ENCODE results near the gene APOBEC3H.

APOBEC3H gene

GRCh38 chr22:39133871-39134270 lies 36.8 kb downstream of the APOBEC3H start:
- DNase-seq (ENCODE audit: low read depth in 4 of 4, low spot score in 1 of 4) = no peak

- DNase-seq (ENCODE audit: low read depth in 4 of 4, low spot score in 1 of 4) = no peak
These were observed 37.5 kb downstream of the APOBEC3H start for GRCh38 chr22:39134366-39135091.

DNA sequence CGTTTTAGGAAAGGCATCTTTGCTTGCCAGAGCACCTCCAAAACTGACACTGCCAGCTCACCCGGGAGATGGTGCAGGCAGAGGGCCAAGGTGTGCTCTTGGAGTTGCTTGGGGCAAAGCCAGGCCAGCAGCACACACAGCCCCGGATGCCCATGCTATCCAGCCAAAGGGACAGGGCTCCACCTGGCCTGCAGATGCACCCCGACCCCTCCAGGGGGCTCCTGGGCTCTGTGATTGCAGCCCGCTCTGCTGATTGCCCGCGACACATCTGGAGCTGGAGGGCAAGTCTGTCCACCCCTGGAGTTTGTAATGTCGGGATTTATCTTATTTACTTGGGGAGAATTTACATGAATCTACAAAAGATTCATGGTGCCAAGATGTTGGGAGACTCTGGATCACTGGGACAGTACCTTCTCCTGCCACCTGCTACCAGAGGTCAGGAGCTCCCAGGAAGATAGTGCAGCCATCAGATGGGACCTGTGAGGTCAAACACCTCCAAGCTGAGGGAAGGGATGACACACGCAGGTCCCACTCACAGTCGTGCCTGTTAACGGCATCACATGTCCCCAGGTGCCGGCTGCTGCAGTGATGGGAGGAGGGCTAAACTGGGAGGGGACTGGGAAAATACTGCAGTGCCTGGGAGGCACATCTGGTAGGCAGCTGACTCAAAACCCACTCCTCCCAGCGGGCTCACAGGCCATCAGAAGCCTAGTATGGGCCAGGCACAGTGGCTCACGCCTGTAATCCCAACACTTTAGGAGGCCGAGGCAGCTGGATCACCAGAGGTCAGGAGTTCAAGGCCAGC lies 38.2 kb downstream of the APOBEC3H start:
- DNase-seq (ENCODE audit: low read depth in 4 of 4, low spot score in 1 of 4) = peak in 1 of 4 experiments; percentile 16

DNA sequence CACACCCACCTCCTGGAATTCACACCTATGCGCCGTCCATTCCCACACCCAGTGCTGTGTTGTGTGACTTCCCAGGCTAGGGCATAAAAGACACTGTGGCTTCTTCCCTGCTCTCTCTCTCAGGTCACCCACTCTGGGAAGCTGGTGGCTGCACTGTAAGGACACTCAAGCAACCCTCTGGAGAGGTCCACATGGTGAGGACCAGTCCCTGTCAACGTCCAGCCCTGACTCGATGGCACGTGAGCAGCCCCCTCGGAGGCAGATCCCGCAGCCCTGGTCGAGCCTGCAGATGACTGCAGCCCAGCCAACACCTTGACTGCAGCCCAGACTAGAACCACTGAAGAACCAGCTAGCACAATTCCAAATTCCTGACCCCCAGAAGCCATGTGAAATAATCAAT lies 39.3 kb downstream of the APOBEC3H start:
- DNase-seq (ENCODE audit: low read depth in 4 of 4, low spot score in 1 of 4) = no peak

DNA sequence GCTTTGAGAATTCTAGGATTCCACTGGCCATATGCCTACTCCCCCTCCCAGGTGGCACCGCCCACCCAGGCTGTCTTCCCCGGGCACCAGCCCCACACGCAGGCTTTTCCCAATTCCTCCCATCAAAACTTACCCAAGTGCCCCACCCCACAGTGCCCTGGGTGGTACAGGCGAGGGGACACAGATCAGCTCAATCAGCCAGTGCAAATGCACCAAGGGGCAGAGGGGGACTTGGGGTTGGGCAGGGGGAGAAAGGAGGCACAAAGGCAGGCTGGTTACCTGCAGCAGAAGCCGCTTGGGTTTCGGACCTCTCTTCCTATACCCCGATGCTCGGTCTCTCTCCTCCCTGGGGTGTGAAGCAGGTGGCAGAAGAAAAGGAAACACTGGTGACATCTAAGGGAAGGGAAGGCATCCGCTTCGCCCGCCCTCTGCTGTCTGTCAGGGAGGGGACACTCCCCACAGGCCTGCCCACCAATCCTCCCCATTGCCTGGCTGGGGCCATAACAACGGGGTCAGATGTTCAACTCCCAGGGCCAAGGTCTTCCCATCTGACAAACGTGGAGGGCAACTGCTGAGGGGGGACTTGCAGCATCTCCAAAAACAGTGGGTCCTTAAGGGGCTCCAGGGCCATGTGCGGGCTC lies 41.4 kb downstream of the APOBEC3H start:
- no peak for DNase-seq (ENCODE audit: low read depth in 4 of 4, low spot score in 1 of 4)

DNA sequence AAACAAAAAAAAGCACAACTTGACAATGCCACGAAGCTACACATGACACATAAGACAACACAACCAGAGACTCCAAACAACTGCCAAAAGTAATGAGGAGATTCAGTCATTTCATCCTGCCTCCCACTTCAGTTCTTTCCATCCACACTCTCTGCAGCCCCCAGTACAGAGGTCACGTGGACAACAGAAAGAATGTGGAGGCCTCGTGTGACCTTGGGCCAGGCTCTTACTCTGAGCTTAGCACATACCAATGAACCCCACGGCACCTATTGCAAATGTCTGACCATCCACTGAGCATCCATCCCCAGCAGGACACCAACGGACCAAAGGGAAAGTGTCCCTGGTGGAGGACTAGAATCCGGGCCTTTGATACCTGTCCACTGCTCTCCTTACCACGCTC lies 42.9 kb downstream of the APOBEC3H start:
- DNase-seq (ENCODE audit: low read depth in 4 of 4, low spot score in 1 of 4) = no peak

GRCh38 chr22:39142088-39142680 lies 45.1 kb downstream of the APOBEC3H start:
- no peak for DNase-seq (ENCODE audit: low read depth in 4 of 4, low spot score in 1 of 4)

- DNase-seq (ENCODE audit: low read depth in 4 of 4, low spot score in 1 of 4) = peak in 2 of 4 experiments; percentile 33 to 34
These were observed 47.2 kb downstream of the APOBEC3H start for GRCh38 chr22:39144101-39144767.

DNA sequence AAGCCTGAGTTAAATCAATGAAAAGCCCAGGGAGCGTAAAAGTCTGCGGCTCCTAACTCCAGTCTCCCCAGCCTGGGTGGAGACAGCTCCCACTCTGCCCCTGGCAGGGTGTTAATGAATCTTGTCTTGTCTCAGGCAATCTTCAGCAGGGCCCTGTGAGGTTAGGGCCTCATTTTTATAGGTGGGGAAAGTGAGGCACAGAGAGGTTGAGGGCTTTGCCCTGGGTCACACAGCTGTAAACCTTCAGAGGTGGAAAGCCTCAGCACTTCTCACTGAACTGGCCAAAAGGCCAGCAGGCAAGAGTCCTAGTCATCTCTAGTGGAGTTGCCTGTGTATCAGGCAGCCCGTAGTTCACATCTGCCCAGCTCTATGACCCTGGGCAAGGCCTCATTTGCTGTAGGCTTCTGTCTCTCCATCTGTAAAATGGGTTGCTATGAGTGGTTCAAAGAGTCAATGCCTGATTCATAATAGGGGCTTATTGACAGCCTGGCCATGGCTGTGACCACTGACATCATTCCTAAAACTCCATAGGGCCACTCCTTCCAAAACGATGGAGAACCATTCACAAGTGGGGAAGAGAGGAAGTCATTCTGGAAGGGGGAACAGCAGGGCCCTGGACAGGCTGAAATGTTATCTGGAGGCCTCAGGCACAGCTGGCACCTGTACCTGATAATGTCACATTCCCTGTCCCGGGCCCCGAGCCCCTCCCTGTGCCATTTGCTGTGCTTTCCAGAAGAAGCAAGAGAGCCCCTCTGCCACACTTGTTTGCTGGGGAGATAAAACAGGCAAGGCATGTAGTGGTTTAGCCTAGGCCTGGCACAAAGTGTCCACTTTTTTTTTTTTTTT lies 49.4 kb downstream of the APOBEC3H start:
- no peak for DNase-seq (ENCODE audit: low read depth in 4 of 4, low spot score in 1 of 4)

GRCh38 chr22:39147335-39148025 lies 50.4 kb downstream of the APOBEC3H start:
- DNase-seq (ENCODE audit: low read depth in 4 of 4, low spot score in 1 of 4) = no peak

DNA sequence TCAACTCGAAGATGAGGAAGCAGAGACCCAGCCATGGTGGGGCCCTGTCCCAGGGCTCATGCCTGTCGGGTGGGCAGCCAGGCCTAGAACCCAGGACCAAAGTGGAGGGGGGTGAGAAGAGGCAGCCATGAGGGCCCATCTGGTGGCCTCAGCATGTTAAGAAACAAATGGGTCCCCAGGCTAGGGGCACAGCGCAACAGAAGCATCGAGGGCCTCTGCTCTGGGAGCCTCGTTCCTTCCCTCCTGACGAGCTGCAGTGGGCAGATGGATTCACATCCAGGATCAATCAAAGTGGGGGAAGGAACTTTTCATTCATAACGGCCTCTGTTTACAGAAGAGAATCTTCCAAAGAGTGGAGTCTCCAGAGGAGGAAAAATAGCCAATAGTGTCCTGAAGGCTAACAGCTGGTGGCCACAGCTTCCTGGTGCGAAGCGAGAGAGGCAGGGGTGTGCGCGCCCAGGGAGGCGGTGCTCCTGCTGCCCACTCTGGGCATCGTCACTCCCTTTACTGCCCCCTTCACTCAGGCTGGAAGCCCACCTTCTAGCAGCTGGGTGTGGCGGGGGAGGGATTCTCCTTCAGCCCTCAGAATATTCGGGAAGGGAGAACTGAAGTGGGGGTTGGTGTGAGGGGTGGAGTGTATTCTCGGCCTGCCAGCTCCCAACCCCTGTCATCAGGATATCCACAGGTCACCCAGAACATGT lies 51.1 kb downstream of the APOBEC3H start:
- no peak for DNase-seq (ENCODE audit: low read depth in 4 of 4, low spot score in 1 of 4)

- peak in 2 of 4 experiments; percentile 54 to 62 for DNase-seq (ENCODE audit: low read depth in 4 of 4, low spot score in 1 of 4)
These were observed 51.9 kb downstream of the APOBEC3H start for GRCh38 chr22:39148727-39149535.

GRCh38 chr22:39149915-39150847 lies 53.1 kb downstream of the APOBEC3H start:
- DNase-seq (ENCODE audit: low read depth in 4 of 4, low spot score in 1 of 4) = no peak

GRCh38 chr22:39150848-39151215 lies 53.8 kb downstream of the APOBEC3H start:
- no peak for DNase-seq (ENCODE audit: low read depth in 4 of 4, low spot score in 1 of 4)

- no peak for DNase-seq (ENCODE audit: low read depth in 4 of 4, low spot score in 1 of 4)
These were observed 54.4 kb downstream of the APOBEC3H start for GRCh38 chr22:39151329-39151975.

DNA sequence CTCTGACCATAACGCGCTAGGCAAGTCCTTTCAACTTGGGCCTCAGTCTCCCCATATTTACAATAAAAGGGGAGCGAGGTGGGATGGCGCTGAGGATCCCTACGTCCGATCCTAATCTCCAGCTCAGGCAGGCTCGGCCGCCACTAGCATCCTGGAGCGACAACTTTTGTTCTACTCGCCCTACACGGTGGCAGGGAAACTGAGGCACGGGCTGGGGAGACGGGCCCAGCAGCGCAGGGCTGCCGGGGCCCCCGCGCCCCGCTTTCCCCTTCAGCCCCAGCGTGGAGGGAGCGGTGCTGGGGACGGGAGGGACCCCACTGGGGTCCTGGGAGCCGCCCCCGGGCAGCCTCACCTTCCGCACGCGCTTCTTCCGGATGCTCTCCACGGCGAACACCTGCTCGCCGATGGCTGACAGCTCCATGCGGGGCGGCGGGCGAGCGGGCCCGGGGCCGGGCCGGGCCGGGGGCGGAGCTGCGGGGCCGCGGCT lies 55.0 kb downstream of the APOBEC3H start:
- DNase-seq (ENCODE audit: low read depth in 4 of 4, low spot score in 1 of 4) = no peak
